Activated naive CD4-positive, alpha-beta T cell (primary cell): ENCODE results near the gene ZNF644.
"Not testable (repeated sequence)": the region's sequence is repeated elsewhere in the genome, so short reads cannot be mapped to it uniquely, and the experiment has no call there.

Experiments used
- DNase-seq, 4 experiments: peaks; one replicate each; lab custom pipeline; 2025; lab: John Stamatoyannopoulos, UW

The ZNF644 gene

GRCh38 chr1:90925928-90926869, 95.6 kb downstream of the ZNF644 start:
- no peak for DNase-seq

DNA sequence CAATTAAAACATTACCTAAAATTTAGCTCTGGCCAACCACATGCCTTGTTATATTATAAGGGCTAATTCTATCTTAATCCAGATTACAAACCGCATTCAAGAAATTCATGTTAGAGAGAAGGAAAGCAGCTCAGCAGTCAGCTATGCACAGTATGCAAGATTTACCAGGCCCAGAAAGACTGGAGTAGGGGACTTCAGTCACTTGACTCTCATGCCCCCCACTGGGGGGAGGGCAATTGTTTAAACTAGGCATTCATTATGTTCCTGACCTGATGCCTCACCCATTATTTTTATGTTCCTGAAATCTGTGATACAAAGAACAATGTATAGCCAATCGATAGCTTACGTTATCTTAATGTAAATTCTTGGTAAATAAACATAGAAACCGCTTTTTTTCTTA, 96.9 kb downstream of the ZNF644 start:
- DNase-seq, result no peak

GRCh38 chr1:90922996-90923395, 98.8 kb downstream of the ZNF644 start:
- no peak for DNase-seq

- no peak for DNase-seq
Measured at GRCh38 chr1:90922202-90922601, 99.6 kb downstream of the ZNF644 start.

GRCh38 chr1:90919900-90920299, 101.9 kb downstream of the ZNF644 start:
- no peak for DNase-seq

GRCh38 chr1:90919190-90919719, 102.6 kb downstream of the ZNF644 start:
- DNase-seq, result no peak

DNA sequence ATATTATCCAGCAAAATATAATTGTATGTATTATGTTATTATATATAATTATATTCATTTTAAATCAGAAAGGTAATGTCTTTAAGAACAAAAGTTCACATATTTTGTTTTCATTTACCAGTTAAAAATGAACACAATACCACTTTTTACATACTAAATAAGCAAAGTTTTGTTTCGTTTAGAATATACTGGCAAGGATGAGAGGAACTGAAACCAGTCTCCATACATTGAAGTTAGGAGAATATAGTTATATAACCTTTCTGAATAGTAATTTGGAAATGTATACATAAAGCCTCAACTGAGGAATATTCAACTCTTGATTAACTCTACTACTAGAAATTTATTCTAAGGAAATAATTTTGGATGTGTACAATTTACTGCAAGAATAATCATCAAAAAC, 110.5 kb downstream of the ZNF644 start:
- DNase-seq, result no peak

DNA sequence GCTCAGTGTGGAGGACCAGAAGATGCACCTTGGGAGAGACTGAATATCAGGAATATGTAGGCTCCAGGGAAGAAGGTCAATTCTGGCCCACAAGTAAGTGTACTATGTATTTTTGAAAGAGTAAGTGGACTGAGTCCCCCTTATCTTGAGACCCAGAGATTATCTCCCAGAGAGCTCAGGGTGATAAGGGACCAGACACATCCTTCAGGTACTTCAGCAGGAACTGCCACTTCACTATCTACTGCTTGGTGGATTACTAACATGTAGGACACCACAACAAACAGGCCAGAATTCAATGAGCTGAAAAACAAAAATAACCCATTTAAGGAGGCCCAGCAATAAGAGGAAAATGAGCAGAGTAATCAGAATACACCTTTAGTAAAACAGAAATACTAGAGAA, 119.2 kb downstream of the ZNF644 start:
- DNase-seq, result no peak

GRCh38 chr1:90899263-90899662, 122.6 kb downstream of the ZNF644 start:
- no peak for DNase-seq

DNA sequence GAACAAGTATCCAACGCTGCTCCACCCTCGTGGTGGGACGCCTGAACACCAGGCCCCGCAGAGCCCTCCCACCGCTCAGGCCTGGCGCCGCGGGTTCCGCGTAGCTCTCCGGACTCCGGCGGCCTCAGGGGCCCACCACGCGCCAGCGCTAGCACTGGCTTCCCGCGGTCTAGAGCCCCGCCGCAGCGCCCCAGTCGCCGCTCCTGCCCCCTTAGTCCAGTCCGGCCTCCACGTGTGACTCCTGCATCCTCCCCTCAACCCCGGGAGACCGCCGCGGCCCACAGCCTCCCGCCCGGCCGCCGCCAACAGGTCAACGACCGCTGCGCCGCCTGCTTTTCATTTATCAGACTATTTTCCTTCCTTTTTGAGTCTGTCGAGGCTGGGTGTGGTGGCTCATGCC, 128.2 kb downstream of the ZNF644 start:
- DNase-seq, result not testable (repeated sequence)

- not testable (repeated sequence) for DNase-seq
Measured at GRCh38 chr1:90892884-90893283, 129.0 kb downstream of the ZNF644 start.

DNA sequence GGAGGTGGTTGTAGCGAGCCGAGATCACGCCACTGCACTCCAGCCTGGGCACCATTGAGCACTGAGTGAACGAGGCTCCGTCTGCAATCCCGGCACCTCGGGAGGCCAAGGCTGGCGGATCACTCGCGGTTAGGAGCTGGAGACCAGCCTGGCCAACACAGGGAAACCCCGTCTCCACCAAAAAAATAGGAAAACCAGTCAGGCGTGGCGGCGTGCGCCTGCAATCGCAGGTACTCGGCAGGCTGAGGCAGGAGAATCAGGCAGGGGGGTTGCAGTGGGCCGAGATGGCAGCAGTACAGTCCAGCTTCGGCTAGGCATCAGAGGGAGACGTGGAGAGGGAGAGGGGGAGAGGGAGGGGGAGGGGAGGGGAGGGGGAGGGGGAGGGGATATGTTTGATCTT, 129.6 kb downstream of the ZNF644 start:
- not testable (repeated sequence) for DNase-seq

- DNase-seq, result not testable (repeated sequence)
Measured at GRCh38 chr1:90891756-90892155, 130.1 kb downstream of the ZNF644 start.

DNA sequence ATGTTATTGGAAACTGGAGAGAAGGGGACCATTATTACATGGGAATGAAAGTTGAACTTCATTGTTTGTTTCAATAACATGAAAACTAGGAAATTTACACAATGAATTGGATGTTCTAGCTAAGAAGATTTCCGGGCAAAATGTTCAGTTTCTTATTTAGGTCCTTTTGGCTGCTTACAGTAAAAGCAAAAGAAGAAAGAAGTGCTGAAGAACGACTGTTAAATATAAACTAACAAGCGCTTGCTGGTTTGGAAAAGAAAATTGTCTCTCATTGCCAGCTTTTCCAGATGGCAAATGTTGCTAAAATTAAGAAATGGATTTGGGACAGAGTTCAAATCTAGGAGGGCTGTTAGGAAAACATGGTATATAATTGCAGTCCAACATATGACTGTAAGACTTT, 139.6 kb downstream of the ZNF644 start:
- DNase-seq, result no peak

DNA sequence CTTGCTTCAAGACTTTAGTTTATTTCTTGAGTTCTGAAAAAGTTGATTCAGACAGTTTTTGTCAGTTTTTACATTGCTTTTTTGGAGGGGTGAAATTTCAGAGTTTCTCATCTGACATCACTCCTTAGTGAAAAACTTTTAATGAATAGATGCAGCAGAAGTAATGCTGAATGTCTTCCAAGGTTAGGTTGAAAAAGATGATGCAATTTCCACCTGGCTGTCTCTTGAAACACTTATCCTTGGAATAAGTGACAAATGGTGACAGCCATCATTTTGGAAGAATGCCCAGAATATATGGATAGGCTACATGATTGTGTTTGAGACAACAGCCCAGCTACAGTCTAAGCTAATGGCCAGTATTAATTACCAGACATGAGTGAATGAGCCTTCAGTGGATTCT, 140.8 kb downstream of the ZNF644 start:
- no peak for DNase-seq

- DNase-seq, result no peak
Measured at GRCh38 chr1:90879281-90879680, 142.6 kb downstream of the ZNF644 start.

- DNase-seq, result no peak
Measured at GRCh38 chr1:90876101-90876500, 145.7 kb downstream of the ZNF644 start.
